ENCODE data around the gene NTNG1.
"Not testable (repeated sequence)": the region's sequence is repeated elsewhere in the genome, so short reads cannot be mapped to it uniquely, and the experiment has no call there.

NTNG1 gene

GRCh38 chr1:107145637-107146036 lies 4.8 kb downstream of the NTNG1 start:
- no peak for DNase-seq

DNA sequence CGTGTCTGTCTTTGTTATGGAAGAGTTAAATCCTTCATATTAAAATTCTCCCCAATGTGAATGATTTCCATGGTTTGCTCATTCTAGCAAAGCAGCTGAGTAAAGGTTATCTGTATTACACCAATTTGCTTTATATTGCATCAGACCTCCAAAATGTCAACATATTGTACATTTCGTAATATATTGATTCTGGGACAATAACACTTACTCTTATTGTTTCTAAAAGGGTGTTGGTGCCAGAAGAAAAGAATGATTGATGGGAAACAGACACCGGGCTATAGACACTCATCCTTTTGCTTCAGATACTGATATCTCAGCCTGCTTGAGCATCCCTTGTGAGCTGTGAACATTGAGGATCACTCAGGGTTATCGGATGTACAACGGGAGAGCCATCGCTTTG lies 7.0 kb downstream of the NTNG1 start:
- no peak for DNase-seq

GRCh38 chr1:107149946-107150345 lies 9.1 kb downstream of the NTNG1 start:
- no peak for DNase-seq

DNA sequence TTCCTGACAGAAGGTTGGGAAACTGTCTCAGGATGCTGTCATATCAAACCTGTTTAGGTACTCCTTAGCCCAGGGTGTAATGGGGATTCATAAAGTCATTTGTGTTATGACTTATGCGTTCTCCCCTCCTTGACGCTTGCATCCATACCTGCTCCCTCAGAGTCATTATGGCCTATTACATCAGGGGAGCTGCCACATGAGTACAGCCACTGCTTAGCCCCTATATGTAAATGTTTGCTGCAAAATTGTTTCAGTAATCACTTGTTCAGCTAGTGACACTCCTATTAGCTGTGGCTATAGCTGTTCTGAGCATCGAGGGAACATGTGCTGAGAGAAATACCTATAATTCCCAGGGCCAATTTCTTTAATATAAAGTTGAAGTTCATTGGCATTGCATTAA lies 10.5 kb downstream of the NTNG1 start:
- DNase-seq, result no peak

- DNase-seq, result no peak
These were observed 11.6 kb downstream of the NTNG1 start for GRCh38 chr1:107152395-107152794.

- no peak for DNase-seq
These were observed 12.2 kb downstream of the NTNG1 start for GRCh38 chr1:107153014-107153413.

DNA sequence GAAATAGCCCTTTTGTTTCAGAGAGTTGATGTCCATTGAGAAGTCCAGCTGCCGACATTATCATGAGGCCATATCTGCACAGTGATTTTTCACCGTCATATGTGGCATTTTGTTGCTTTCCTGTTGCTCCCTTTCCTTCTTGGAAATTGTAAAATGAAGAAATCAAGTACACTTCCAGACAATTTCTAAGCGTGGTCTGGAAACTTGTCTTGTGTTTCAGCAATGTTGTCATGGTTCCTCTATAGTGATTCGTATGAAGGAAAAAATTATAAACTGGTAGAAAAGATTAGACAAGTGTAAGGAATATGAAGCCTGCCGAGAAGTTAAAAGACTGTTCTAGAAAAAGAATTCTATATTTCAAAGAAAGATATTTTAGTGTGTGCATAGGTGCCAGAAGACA lies 17.7 kb downstream of the NTNG1 start:
- DNase-seq, result no peak

DNA sequence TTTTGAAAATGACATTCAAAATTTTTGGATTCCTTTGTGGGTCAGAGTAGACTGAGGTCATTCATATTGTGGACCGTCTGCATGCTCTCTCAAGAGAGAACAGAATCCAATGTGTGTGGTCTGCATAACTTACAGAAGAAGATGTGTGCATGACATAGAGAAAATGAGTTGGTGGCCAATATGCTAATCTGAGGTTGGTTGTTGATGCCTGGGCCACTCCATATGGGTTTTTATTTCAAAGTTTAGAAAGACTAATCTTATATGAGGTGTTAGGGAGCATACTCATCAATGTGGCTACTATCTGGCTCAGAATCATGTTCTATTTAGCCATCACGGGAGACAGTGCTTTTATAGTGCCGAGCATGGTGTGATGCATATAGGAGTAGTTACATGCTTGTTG lies 18.2 kb downstream of the NTNG1 start:
- no peak for DNase-seq

GRCh38 chr1:107162745-107163144 lies 21.9 kb downstream of the NTNG1 start:
- DNase-seq, result no peak

DNA sequence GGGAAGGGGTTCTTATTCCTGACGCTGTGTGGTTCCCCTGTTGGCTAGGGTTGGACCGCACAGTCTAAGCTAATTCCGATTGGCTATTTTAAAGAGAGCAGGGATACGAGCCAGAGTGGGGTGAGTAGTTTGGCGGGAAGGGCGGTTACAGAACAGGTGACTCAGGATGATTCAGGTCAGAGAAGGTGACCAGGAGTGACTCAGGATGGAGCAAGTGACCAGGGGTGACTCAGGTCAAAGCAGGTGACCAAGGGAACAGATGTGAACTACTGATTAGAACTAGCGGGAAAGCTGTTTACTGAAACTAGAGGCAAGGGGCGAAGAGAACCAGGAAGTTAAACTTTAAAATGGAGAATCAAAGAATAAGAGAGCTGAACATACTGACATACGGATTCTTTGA lies 24.1 kb downstream of the NTNG1 start:
- DNase-seq, result not testable (repeated sequence)

- DNase-seq, result no peak
These were observed 28.8 kb downstream of the NTNG1 start for GRCh38 chr1:107169615-107170014.

DNA sequence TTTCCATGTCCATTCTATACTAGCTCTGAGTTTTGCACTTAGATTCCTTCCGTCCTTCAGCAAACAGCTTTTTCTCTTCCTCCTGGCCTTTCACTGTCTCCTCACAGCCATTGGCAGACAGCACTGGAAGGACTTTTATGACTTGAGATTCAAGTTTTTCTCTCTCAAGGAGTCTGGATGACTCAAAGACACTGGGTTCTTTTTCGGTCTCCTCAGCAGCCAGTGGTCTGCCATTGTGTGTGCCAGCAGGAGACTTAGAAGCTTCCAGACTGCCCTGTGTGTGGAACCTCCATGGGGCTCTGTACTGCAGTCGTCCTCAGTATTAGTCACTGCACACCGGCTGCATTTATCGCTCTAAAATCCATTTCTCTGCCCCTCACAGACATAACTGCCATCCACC lies 30.5 kb downstream of the NTNG1 start:
- no peak for DNase-seq

GRCh38 chr1:107172450-107173170 lies 31.8 kb downstream of the NTNG1 start:
- no peak for DNase-seq

DNA sequence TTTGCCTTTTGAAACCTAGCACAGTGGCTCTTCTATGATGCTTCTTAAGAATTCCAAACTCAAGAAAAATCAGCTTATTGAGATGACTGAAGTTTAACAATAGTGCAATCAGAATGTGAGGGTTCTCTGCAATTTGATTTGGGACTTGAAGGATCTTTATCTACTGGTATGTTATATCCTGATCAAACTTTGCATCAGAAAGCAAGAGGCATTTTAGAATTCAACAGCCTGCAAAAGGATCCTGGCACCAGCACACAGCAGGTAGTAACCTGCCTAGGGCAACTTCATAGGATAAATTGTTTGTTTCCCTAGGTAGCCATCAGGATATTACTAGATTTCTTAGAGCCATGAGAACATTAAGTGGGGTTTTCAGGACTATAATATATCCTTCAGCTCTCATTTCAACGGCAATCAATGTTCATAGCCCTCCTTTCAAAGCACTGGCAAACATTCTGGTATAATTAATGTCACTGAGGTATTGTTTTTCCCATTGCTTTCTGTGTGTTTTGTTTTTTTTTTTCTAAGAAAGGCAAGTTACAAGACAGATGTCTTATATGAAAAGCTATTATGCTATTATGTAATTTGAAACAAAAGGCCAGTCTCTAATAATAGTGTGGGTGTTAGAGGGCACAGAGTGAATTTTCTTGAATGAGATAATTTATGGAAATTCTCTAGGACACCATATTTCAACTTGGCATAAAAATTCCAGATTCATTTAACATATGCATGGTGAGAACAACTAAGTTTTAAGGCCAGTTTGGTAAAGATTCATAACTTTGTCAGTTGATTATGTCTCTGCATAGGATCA lies 34.5 kb downstream of the NTNG1 start:
- no peak for DNase-seq

DNA sequence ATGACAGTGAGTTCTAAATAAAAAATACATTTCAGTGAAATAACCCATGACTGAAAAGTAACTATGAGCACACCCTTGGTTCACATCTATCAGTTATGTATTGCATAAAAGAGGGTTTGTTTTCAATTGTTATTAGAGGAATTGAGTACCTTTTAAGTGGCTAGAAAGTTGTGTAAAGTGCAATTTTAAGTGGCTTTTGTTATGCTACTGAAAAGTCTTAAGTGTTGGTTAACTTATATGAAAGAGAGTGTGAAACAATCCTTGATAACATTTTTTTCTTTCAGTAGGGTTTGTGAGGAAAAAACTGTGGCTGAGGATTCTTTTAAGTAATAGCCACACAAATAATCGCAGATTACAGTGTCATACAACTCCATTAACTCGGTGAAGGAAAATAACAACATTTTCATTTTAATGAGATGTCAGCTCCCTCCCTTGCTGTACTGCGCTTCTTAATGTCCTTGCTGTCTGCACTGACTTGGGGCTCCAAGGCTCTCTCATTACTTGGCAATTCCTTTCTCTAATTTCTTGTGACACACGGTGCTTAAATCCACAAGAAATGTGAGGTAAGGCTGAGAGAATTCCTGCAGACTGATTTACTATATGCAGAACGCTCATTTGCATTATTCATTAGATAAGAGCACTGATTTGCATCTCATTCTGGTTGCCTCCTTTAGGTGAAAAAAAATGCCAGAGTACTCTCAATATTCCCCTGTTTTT lies 40.6 kb downstream of the NTNG1 start:
- no peak for DNase-seq

GRCh38 chr1:107183011-107183410 lies 42.2 kb downstream of the NTNG1 start:
- no peak for DNase-seq

DNA sequence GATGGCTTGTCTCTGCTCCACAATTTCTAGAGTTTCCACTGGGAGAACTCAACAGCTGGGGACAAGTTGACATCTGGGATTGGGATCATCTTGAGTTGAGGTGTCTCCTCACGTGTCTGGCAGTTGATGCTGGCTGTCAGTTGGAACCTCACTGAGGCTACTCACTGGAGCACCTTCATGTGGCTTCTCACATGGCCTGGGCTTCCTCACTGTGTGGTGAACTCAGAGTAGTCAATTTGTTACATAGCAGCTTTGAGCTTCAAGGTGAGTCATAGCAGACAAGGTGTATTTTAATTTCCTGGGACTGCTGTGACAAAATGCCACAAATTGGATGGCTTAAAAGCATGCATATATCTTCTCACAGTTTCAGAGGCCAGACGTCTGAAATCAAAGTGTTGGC lies 44.0 kb downstream of the NTNG1 start:
- no peak for DNase-seq

DNA sequence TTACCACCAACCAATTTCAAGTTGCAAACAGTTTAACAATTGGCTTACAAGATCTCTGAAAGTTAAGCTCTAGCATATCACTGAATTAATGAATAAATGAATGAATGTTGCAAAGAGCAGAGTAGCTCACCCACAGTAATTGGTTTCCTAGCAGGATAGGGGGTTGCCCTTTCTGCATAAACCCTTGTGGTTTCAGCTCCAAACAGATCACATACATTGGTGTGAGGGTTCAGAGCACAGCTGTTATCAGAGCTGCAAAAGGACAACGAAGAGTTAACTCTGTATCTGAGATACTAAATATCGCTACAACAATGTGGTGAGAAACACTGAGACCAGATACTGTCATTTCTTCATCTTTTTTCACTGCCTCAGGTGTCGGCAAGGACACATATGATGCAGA lies 46.6 kb downstream of the NTNG1 start:
- no peak for DNase-seq

DNA sequence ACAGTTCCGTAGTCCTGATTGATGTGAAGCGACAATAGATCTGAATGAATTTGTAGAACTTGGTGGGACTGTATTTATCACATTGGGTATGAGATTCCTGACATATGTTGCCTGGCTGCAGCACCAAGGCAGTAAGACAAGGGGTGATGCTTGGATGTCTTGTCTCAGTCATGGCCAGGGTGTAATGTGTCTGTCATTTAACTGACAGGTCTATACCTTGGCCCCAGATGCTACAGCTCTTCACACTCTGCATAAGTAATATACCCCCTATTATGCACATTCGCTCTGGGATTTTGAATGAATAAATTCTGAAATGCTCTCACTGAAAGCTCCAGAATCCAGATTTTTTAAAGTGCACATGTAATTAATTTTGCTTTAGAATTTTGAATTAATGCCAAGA lies 47.3 kb downstream of the NTNG1 start:
- no peak for DNase-seq

DNA sequence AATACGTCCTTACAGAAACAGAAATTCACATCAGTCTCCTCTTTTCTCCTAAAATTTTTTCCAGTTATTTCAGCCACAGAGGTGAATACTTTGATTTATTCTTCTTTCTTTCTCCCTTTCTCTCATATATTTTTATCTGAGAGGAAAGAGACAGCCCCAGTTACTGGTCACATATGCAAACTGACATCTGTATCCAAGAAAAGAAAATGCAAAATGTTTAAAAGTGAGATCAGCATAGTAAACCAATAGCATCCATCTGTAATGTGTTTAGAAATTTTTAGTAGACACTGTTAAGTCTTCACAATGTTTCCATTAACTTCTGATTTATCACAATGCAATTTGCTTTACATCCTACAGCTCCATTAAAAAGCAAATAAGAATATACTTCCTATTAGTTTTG lies 53.5 kb downstream of the NTNG1 start:
- no peak for DNase-seq

GRCh38 chr1:107195476-107195875 lies 54.6 kb downstream of the NTNG1 start:
- DNase-seq, result no peak

- DNase-seq, result no peak
These were observed 56.2 kb downstream of the NTNG1 start for GRCh38 chr1:107196973-107197562.

DNA sequence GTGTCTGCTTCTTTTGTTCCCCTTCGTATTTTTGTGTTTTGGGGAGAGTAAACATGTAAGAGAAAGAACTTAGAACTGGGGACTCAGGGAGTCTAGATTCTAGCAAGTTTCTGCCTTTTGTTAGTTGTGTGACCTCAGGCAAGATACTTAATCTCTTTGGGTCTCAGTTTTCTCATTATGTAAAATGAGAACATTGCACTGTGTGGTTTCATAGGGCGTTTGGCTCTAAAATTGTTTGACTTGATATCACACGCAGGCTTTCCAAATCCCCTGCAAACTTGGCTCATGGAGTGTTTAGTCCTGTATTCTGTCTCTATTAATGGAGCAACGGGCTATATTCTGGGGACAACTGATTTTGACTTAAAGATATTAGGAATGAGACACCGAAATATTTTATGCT lies 57.7 kb downstream of the NTNG1 start:
- no peak for DNase-seq

DNA sequence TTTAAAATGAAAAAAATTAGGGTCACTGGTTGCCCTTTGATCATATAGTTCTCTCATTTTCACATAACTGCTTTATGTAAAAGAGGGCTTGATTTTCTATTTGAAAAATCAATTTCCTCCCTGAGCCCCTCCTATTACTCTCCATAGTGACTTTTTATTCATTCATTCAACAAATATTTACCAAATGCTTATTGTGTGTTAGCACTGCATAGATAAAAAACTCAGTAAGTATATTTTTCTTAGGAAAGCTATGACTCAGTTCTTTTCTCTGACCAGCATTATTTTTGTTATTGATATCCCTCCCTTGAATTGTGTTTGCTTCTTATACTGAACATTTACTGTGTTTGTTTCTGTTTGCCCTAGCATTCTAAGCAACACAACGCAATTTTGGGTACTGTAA lies 59.8 kb downstream of the NTNG1 start:
- DNase-seq, result no peak
